ENCODE data around the gene NRCAM. TPM values are rescaled to one million over a fixed set of nuclear protein-coding genes. Genes with fewer than 3 reads are reported as not detected.

NRCAM gene
- total and polyA plus RNA-seq, 2 of the 8 experiments (the other 6 are each of a cell fraction or from before 2014, with no cell fraction given) = 2.7 to 3.8 TPM

- H3K36me3 ChIP-seq (ENCODE audit: control insufficient read depth in 2 of 4, insufficient read depth in 4 of 4, low read length in 3 of 4) = no peaks in the 10 kb centered on the region
- no peak overlapping the region for H3K4ac ChIP-seq (replicated peaks; ENCODE audit: insufficient read length, low read depth, low read length)
- H4K20me1 ChIP-seq (replicated peaks in 1 of 2; ENCODE audit: control insufficient read depth in 1 of 2, insufficient read depth in 2 of 2, low read length in 2 of 2) = no peaks in the 10 kb centered on the region
- TF ChIP-seq CBX5 (IDR thresholded peaks at IDR 0.05; ENCODE audit: low read depth, low read length) (no peak), SAP30 (IDR thresholded peaks at IDR 0.05; ENCODE audit: insufficient read depth, insufficient replicate concordance, low read length) (no peak), SRF (IDR thresholded peaks at IDR 0.05; ENCODE audit: low read depth, low read length) (no peak), FOSL1 (IDR thresholded peaks at IDR 0.05; ENCODE audit: insufficient read depth, low read depth, low read length) (no peak), MAFK (IDR thresholded peaks at IDR 0.05; ENCODE audit: low read depth, low read length) (no peak)
- no peak overlapping the region for H3K56ac ChIP-seq (replicated peaks; ENCODE audit: insufficient read length, low read depth, low read length)
- no peak for FAIRE-seq
- no peaks in the 10 kb centered on the region for H3K27me3 ChIP-seq (replicated peaks in 1 of 4; ENCODE audit: control insufficient read depth in 3 of 4, extremely low read depth in 1 of 4, insufficient read depth in 3 of 4, low read length in 3 of 4)
- no peak overlapping the region for H2BK120ac ChIP-seq (replicated peaks; ENCODE audit: low read depth, low read length)
- no peak for DNase-seq (ENCODE audit: low read depth in 1 of 2, low spot score in 2 of 2)
- no peak overlapping the region for H3K4me3 ChIP-seq (ENCODE audit: extremely low read depth in 1 of 4, insufficient read depth in 2 of 4, low read depth in 3 of 4, low read length in 4 of 4)
- H3K27ac ChIP-seq (ENCODE audit: low read depth, low read length) = no peak overlapping the region
- H2BK5ac ChIP-seq (ENCODE audit: low read depth, low read length) = no peak overlapping the region
- H2AFZ ChIP-seq (ENCODE audit: low read length) = no peak overlapping the region
- no peaks in the 10 kb centered on the region for H3K23me2 ChIP-seq (ENCODE audit: low read depth, low read length)
- H2AK5ac ChIP-seq (ENCODE audit: low read depth, low read length) = no peak overlapping the region
- H2BK15ac ChIP-seq (ENCODE audit: low read length) = no peak overlapping the region
- POLR2A ChIA-PET (ENCODE audit: partially characterized antibody) = no interaction called here
- no peaks in the 10 kb centered on the region for H3K9me3 ChIP-seq (ENCODE audit: insufficient read depth in 2 of 2, low read depth in 1 of 2, low read length in 1 of 2)
- no peak overlapping the region for H3K18ac ChIP-seq (ENCODE audit: extremely low read depth, low read length)
- no peak overlapping the region for H4K5ac ChIP-seq (ENCODE audit: insufficient read length, low read depth, low read length)
- no peak overlapping the region for H4K8ac ChIP-seq (ENCODE audit: extremely low read depth, insufficient read depth, low read length)
- no peak overlapping the region for H3K23ac ChIP-seq (ENCODE audit: insufficient read length)
- no peak overlapping the region for H4K91ac ChIP-seq (replicated peaks; ENCODE audit: insufficient read length, low read length)
- H3K79me2 ChIP-seq (ENCODE audit: control insufficient read depth in 1 of 2, insufficient read depth in 2 of 2, low read length in 2 of 2) = no peaks in the 10 kb centered on the region
- H3K4me1 ChIP-seq (replicated peaks in 1 of 4; ENCODE audit: control insufficient read depth in 3 of 4, insufficient read depth in 4 of 4, low read length in 3 of 4) = peaks cover 0 to 8% (median 0%) of the 10 kb centered on the region in 4 experiments; a peak in 1 of 7 replicates
- WGBS, 2 experiments (ENCODE audit: extremely low coverage in 1 of 2, insufficient coverage in 1 of 2, insufficient read length in 1 of 2, insufficient replicate concordance in 2 of 2, low coverage in 1 of 2, low lambda C conversion rate in 2 of 2, missing lambda C conversion rate in 1 of 2) = 96% methylated on average over 4 of the region's 4 CpGs; no CpG with 5 or more reads in 1 of the 2 experiments
- H3K4me2 ChIP-seq (ENCODE audit: insufficient read depth in 1 of 2, low read depth in 2 of 2, low read length in 2 of 2) = no peak overlapping the region
- no peak overlapping the region for H3K9ac ChIP-seq (replicated peaks in 1 of 4; ENCODE audit: extremely low read depth in 1 of 4, low read depth in 3 of 4, low read length in 3 of 4)
- CTCF ChIA-PET (ENCODE audit: partially characterized antibody) = no interaction called here
- H3K79me1 ChIP-seq (ENCODE audit: low read depth, low read length) = no peaks in the 10 kb centered on the region
- no peak overlapping the region for H2BK12ac ChIP-seq (ENCODE audit: low read depth, low read length)
- H2BK20ac ChIP-seq (ENCODE audit: low read length) = no peak overlapping the region
- no peak overlapping the region for H3K14ac ChIP-seq (ENCODE audit: insufficient read length)
Observed at GRCh38 chr7:108417144-108417543, 39.1 kb downstream of the NRCAM start.

All from H1 (cell line).